ENCODE measurements around the gene ETS1. TPM values are rescaled to one million over a fixed set of nuclear protein-coding genes. Genes with fewer than 3 reads are reported as not detected.
A peak's percentile ranks its signal among the peaks of the same experiment; 100 is the strongest.

ETS1 gene
- total RNA-seq, 1 experiment from 2014 or later: 53.8 TPM

- Histone ChIP-seq H3K36me3 (peaks cover 32% of the 10 kb centered on the region), H3K4me3 (no peak overlapping the region), H3K9me3 (replicated peaks) (no peaks in the 10 kb centered on the region), H3K4me1 (replicated peaks) (peaks cover 98% of the 10 kb centered on the region), H3K27ac (peak overlapping the region; percentile 86), H3K27me3 (replicated peaks) (no peaks in the 10 kb centered on the region)
- no peak for DNase-seq (ENCODE audit: low read depth in 1 of 2, low spot score in 2 of 2)
Observed at GRCh38 chr11:128504486-128504885, 82.9 kb downstream of the ETS1 start.

- Histone ChIP-seq H3K27ac (peak overlapping the region; percentile 86), H3K36me3 (peaks cover 29% of the 10 kb centered on the region), H3K4me3 (no peak overlapping the region), H3K9me3 (replicated peaks) (no peaks in the 10 kb centered on the region), H3K27me3 (replicated peaks) (no peaks in the 10 kb centered on the region), H3K4me1 (replicated peaks) (peaks cover 98% of the 10 kb centered on the region)
- DNase-seq (ENCODE audit: low read depth in 1 of 2, low spot score in 2 of 2): peak; percentile 63 to 73
Observed at GRCh38 chr11:128503245-128503991, 83.9 kb downstream of the ETS1 start.

DNA sequence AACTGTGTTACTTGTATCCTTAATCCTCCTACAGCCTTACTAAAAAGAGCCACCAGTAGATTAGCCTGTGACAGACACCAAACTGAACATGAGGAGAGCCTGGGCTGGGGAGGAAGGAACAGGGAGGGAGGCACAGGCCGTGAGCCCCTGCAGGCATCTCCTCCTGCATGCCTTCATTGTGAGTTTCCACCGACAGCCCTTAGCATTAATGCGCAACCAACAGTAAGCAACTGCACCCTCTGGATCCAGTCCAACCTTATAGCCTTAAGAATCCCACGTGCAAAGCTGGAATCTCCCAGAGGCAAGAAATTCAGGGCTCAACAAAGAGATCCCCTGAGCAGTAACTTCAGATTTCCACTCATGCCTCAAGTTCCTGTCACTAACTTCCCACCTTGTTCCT is 84.6 kb downstream of the ETS1 start:
- Histone ChIP-seq H3K4me1 (replicated peaks) (peaks cover 98% of the 10 kb centered on the region), H3K27me3 (replicated peaks) (no peaks in the 10 kb centered on the region), H3K36me3 (peaks cover 27% of the 10 kb centered on the region), H3K4me3 (no peak overlapping the region), H3K9me3 (replicated peaks) (no peaks in the 10 kb centered on the region), H3K27ac (peak overlapping the region; percentile 86)
- peak; percentile 57 to 64 for DNase-seq (ENCODE audit: low read depth in 1 of 2, low spot score in 2 of 2)

DNA sequence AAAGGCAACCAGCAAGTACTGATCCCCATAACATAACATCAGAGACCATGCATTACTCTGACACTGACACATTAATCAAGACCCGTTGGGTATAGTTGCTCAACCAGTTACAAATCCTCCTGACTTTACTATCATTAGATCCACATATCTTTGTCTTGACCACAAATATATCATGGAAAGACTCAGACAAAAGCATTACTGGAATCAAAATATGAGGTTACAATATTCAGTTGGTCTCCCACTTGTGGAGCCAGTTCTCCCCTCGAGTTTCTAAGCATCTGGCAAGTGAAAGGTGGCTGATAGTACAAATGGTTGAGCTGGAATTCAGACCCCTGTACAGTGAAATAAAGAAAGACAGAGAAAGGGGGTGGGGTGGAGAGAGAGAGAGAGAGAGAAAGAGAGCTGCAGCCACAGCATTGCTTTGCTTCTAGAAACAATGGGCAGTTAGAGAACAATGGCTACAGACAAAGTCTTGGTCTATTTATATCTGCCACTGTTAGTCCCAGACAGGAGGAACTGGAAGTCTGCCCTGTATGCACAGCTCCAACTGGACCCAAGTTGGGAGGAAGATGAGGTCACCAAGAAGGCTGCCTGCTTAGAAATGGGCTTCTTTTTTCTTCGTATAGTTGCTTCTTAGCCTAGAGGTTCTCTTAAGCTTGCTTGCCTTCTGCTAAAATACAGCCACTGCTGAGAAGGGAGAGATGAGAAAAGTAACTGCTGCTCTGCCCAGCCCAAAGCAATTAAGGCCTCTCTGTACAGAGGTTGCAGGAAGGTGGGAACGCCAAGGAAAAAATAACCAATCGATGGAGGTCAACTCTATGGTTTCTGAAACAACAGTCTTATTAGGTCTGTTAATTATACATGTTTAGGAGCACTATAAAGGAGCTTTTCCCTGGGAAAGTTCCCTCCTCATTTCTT is 85.5 kb downstream of the ETS1 start:
- no peak overlapping the region for H3K4me3 ChIP-seq
- no peaks in the 10 kb centered on the region for H3K9me3 ChIP-seq (replicated peaks)
- H3K27me3 ChIP-seq (replicated peaks): no peaks in the 10 kb centered on the region
- peaks cover 98% of the 10 kb centered on the region for H3K4me1 ChIP-seq (replicated peaks)
- peak overlapping the region; percentile 86 for H3K27ac ChIP-seq
- DNase-seq (ENCODE audit: low read depth in 1 of 2, low spot score in 2 of 2): peak; percentile 66 to 68
- peaks cover 27% of the 10 kb centered on the region for H3K36me3 ChIP-seq

DNA sequence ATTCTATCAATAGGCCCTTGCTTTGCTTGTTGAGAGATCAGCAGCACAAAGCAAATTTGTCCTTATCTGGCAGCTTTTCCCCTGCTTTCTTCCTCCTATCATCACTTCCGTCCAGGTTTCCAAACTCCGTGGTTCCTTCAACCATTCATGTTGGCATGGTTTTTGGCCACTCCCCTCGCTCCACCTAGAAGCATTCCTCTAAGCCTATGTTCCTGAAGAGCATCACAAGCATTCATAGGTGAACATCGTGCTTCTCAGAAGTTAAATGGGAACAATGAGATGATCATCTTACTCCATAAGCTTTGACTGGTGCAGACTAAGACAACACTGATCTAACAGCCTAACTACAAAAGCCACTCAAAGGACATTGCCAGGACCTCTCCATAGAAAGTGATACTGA is 86.3 kb downstream of the ETS1 start:
- H3K27ac ChIP-seq: peak overlapping the region; percentile 68
- no peak for DNase-seq (ENCODE audit: low read depth in 1 of 2, low spot score in 2 of 2)
- no peaks in the 10 kb centered on the region for H3K27me3 ChIP-seq (replicated peaks)
- no peak overlapping the region for H3K4me3 ChIP-seq
- H3K9me3 ChIP-seq (replicated peaks): no peaks in the 10 kb centered on the region
- H3K4me1 ChIP-seq (replicated peaks): peaks cover 98% of the 10 kb centered on the region
- H3K36me3 ChIP-seq: peaks cover 19% of the 10 kb centered on the region

DNA sequence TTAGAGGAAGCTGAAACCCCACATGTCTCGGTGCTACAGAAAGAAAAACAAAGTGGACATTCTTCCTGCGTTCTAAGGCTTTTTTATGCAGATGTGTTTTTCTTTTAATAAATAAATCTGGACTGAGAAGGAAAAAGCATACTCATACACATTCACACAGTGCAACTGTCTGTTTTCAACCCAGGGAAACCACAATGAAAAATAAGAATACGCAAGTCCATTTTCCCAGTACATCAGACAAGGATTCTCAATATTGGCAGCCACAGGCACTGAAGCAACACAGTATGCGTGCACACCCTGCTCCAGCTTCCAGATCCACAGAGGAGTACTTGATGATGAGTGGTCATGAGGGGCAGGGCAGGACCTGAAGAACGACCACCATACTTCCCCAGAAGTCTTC is 86.9 kb downstream of the ETS1 start:
- Histone ChIP-seq H3K27me3 (replicated peaks) (no peaks in the 10 kb centered on the region), H3K4me3 (no peak overlapping the region), H3K27ac (peak overlapping the region; percentile 68), H3K4me1 (replicated peaks) (peaks cover 98% of the 10 kb centered on the region), H3K9me3 (replicated peaks) (no peaks in the 10 kb centered on the region), H3K36me3 (peaks cover 14% of the 10 kb centered on the region)
- DNase-seq (ENCODE audit: low read depth in 1 of 2, low spot score in 2 of 2): no peak

DNA sequence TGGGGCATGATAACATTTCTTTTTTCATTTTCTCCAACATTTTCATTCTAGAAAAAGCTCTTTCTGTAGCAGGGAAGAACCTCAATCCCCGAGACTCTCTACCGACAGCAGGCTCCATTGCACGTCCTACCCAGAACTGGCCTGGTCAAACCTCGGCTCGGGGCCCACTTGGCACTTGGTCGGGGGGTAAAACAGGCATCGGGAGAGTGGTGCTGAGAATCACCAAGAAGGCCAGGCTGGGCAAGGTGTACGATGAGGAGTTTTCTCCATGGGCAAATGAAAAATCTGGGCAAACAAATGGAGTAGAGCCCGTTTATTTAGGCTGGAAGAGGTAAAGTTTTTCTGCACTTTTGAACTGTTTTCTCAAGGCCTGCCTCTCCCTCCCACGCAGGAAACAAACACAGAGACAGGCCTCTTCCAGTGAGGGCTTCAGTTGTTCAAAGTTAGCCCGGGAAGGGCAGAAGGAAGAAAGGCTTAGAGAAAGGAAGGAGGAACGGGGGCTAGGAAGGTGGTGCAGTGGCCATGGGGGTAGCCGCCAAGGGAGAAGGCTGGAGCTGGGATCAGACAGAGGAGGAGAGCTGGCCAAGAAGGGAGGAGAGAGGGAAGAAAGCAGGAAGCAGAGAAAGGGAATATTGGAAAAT is 87.6 kb downstream of the ETS1 start:
- no peak for DNase-seq (ENCODE audit: low read depth in 1 of 2, low spot score in 2 of 2)
- no peaks in the 10 kb centered on the region for H3K9me3 ChIP-seq (replicated peaks)
- H3K36me3 ChIP-seq: peaks cover 14% of the 10 kb centered on the region
- H3K27me3 ChIP-seq (replicated peaks): no peaks in the 10 kb centered on the region
- H3K4me1 ChIP-seq (replicated peaks): peaks cover 98% of the 10 kb centered on the region
- peak overlapping the region; percentile 68 for H3K27ac ChIP-seq
- no peak overlapping the region for H3K4me3 ChIP-seq

- Histone ChIP-seq H3K4me3 (no peak overlapping the region), H3K27me3 (replicated peaks) (no peaks in the 10 kb centered on the region), H3K4me1 (replicated peaks) (peaks cover 95% of the 10 kb centered on the region), H3K27ac (peak overlapping the region; percentile 48), H3K36me3 (peaks cover 14% of the 10 kb centered on the region), H3K9me3 (replicated peaks) (no peaks in the 10 kb centered on the region)
- DNase-seq (ENCODE audit: low read depth in 1 of 2, low spot score in 2 of 2): no peak
Observed at GRCh38 chr11:128498721-128499245, 88.6 kb downstream of the ETS1 start.

GRCh38 chr11:128497776-128498095 is 89.6 kb downstream of the ETS1 start:
- Histone ChIP-seq H3K4me1 (replicated peaks) (peaks cover 95% of the 10 kb centered on the region), H3K27ac (peak overlapping the region; percentile 83), H3K4me3 (no peak overlapping the region), H3K27me3 (replicated peaks) (no peaks in the 10 kb centered on the region), H3K36me3 (peaks cover 21% of the 10 kb centered on the region), H3K9me3 (replicated peaks) (no peaks in the 10 kb centered on the region)
- no peak for DNase-seq (ENCODE audit: low read depth in 1 of 2, low spot score in 2 of 2)

GRCh38 chr11:128497061-128497775 is 90.1 kb downstream of the ETS1 start:
- Histone ChIP-seq H3K4me3 (no peak overlapping the region), H3K4me1 (replicated peaks) (peaks cover 95% of the 10 kb centered on the region)

DNA sequence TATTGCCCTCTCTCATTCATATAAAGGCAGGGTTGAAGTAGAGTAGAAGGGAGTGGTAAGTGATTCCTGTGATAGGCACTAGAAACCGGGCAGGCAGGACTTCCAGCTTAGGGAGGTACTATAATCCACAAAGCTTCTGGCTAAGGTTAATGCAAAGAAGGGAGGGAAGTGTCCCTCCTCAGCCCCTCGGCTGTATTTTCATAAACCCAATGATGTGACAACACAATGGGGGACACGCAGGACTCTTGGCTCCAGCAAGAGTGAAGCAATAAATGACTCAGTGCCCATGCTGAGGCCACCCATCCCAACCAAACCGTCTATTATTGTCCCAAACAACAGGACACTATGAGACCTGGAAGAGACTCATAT is 90.7 kb downstream of the ETS1 start:
- Histone ChIP-seq H3K27ac (peak overlapping the region; percentile 83), H3K4me3 (no peak overlapping the region), H3K9me3 (replicated peaks) (no peaks in the 10 kb centered on the region), H3K36me3 (peaks cover 28% of the 10 kb centered on the region), H3K4me1 (replicated peaks) (peaks cover 95% of the 10 kb centered on the region), H3K27me3 (replicated peaks) (no peaks in the 10 kb centered on the region)
- DNase-seq (ENCODE audit: low read depth in 1 of 2, low spot score in 2 of 2): peak in 1 of 2 experiments; percentile 73

More at GRCh38 chr11:128497061-128497775, 90.1 kb downstream of the ETS1 start:
- peak; percentile 80 to 87 for DNase-seq (ENCODE audit: low read depth in 1 of 2, low spot score in 2 of 2)
- H3K27ac ChIP-seq: peak overlapping the region; percentile 83
- H3K9me3 ChIP-seq (replicated peaks): no peaks in the 10 kb centered on the region
- H3K36me3 ChIP-seq: peaks cover 25% of the 10 kb centered on the region
- H3K27me3 ChIP-seq (replicated peaks): no peaks in the 10 kb centered on the region

- Histone ChIP-seq H3K27me3 (replicated peaks) (no peaks in the 10 kb centered on the region), H3K36me3 (peaks cover 28% of the 10 kb centered on the region), H3K27ac (peak overlapping the region; percentile 83), H3K4me3 (no peak overlapping the region), H3K4me1 (replicated peaks) (peaks cover 93% of the 10 kb centered on the region), H3K9me3 (replicated peaks) (no peaks in the 10 kb centered on the region)
- DNase-seq (ENCODE audit: low read depth in 1 of 2, low spot score in 2 of 2): no peak
Observed at GRCh38 chr11:128496249-128496648, 91.1 kb downstream of the ETS1 start.

Measured in SJSA1 (cell line).